Upper lobe of left lung (tissue), 6 donors: ENCODE data around the gene CDCA8. TPM values are rescaled to one million over a fixed set of nuclear protein-coding genes. Genes with fewer than 3 reads are reported as not detected.

Source experiments
- ATAC-seq, 2 donors: fragments of 200-7000 bp; cut with Tn5 transposase; one replicate each; pipeline ENCODE4 v1.9.1; 2022; ENCODE audit warnings: mild to moderate bottlenecking in 2 of 2, moderate library complexity in 2 of 2; ENCODE audit not compliant: low FRiP score in 2 of 2
- DNase-seq, 2 donors: peaks; one replicate each; pipeline ENCODE4 v3.0.0-alpha.2; 2019 to 2020
- H3K27ac ChIP-seq, 4 donors: fragments of 200-600 bp; sonication (generic); one replicate each; pipeline ENCODE4 v1.5.1; 2016 to 2019
- H3K27me3 ChIP-seq, 4 donors: fragments of 200-600 bp; sonication (generic); one replicate each; pipeline ENCODE4 v1.5.1; 2017 to 2019
- H3K36me3 ChIP-seq, 4 donors: fragments of 200-600 bp; sonication (generic); one replicate each; pipeline ENCODE4 v1.5.1; 2016 to 2019
- H3K4me1 ChIP-seq, 4 donors: fragments of 200-600 bp; sonication (generic); one replicate each; pipeline ENCODE4 v1.5.1; 2018 to 2019
- H3K4me3 ChIP-seq, 4 donors: fragments of 200-600 bp; sonication (generic); one replicate each; pipeline ENCODE4 v1.5.1; 2017 to 2019; ENCODE audit warnings: mild to moderate bottlenecking in 2 of 4, moderate library complexity in 1 of 4
- H3K9me3 ChIP-seq, 4 donors: fragments of 200-600 bp; sonication (generic); one replicate each; pipeline ENCODE4 v1.5.1; 2018 to 2019
- EP300 ChIP-seq, 4 donors: sonication (generic); formaldehyde crosslinking; IDR thresholded peaks; one replicate each; pipeline ENCODE4 v1.5.1; 2017; ENCODE audit warnings: antibody characterized with exemption in 4 of 4, control low read depth in 2 of 4
- POLR2A ChIP-seq, 4 donors: fragments of 450-650 bp; IDR thresholded peaks; one replicate each; pipeline ENCODE4 v1.5.1; 2016 to 2017; ENCODE audit warnings: antibody characterized with exemption in 4 of 4, mild to moderate bottlenecking in 2 of 4
- POLR2AphosphoS5 ChIP-seq, 2 donors: sonication (generic); formaldehyde crosslinking; IDR thresholded peaks; one replicate each; pipeline ENCODE4 v1.5.1; 2017; ENCODE audit warnings: antibody characterized with exemption in 2 of 2
- WGBS, 2 donors: methylation state at CpG; one replicate each; pipeline ENCODE4 v1.1.5; 2017 to 2018; 5-methylcytosine and 5-hydroxymethylcytosine counted together
- total RNA-seq, 6 donors: library from RNA; depleted of rRNA in 4 of 6; stranded (reverse); fragments of >200 nt in 4 of 6; gene quantifications; one replicate each; pipeline versions ENCODE4 v1.1.0 to v1.2.1, GENCODE V29; 2016 to 2021
- TF ChIP-seq, protein P1 (sequence below), 6 experiments: fragments of 450-650 bp in 4 of 6; fragments of 200-600 bp in 2 of 6; sonication (generic) in 2 of 6; IDR thresholded peaks; one replicate each; pipeline ENCODE4 v1.5.1; 2016 to 2019; ENCODE audit warnings: antibody characterized with exemption in 6 of 6
- donor health status: DM: no; HTN: no; CAD: no; lungs with moderate emphysema.
- donor health status: DM: no; HTN: yes; CAD: no; lungs with severe emphysema.

CDCA8 gene
- total RNA-seq, 6 donors from 2014 or later, result 0.89 to 2.0 (median 1.5) TPM; not detected in 1

DNA sequence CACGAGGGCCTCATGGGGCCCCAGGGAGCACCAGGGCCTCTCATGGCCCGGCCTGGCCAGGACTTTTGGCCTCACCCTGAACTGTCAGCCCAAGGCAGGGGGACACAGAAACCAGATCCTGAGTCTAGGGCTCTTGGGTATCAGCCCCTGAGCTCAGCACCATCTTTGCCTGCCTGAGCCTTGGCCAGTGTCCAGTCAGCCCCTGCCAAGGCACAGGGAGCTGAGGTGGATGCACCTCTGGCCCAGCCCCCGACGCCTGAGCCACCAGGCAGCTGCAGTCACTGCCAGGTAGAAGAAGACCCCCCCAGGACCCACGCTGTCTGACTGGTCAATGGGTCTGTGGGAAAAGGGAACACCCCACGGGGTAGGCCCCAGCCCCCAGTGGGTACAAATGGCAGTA, 25.3 kb downstream of the CDCA8 start:
- ATAC-seq (no peak), DNase-seq (peak in 1 of 2 donors; percentile 38)
- no peaks in the 10 kb centered on the region for H3K36me3 ChIP-seq
- no peak for TF ChIP-seq POLR2A (IDR thresholded peaks at IDR 0.05)
- no peak for TF ChIP-seq POLR2AphosphoS5 (IDR thresholded peaks at IDR 0.05)
- TF ChIP-seq, protein P1, sequence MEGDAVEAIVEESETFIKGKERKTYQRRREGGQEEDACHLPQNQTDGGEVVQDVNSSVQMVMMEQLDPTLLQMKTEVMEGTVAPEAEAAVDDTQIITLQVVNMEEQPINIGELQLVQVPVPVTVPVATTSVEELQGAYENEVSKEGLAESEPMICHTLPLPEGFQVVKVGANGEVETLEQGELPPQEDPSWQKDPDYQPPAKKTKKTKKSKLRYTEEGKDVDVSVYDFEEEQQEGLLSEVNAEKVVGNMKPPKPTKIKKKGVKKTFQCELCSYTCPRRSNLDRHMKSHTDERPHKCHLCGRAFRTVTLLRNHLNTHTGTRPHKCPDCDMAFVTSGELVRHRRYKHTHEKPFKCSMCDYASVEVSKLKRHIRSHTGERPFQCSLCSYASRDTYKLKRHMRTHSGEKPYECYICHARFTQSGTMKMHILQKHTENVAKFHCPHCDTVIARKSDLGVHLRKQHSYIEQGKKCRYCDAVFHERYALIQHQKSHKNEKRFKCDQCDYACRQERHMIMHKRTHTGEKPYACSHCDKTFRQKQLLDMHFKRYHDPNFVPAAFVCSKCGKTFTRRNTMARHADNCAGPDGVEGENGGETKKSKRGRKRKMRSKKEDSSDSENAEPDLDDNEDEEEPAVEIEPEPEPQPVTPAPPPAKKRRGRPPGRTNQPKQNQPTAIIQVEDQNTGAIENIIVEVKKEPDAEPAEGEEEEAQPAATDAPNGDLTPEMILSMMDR (IDR thresholded peaks at IDR 0.05), result no peak
- TF ChIP-seq EP300 (IDR thresholded peaks at IDR 0.05), result no peak
- H3K27me3 ChIP-seq, result no peaks in the 10 kb centered on the region
- H3K4me1 ChIP-seq, result no peaks in the 10 kb centered on the region
- no peak overlapping the region for H3K4me3 ChIP-seq
- H3K27ac ChIP-seq, result no peak overlapping the region
- 78% methylated on average over 6 of the region's 6 CpGs; no CpG with 5 or more reads in 1 of the 2 donors for WGBS, 2 donors
- H3K9me3 ChIP-seq, result no peaks in the 10 kb centered on the region

DNA sequence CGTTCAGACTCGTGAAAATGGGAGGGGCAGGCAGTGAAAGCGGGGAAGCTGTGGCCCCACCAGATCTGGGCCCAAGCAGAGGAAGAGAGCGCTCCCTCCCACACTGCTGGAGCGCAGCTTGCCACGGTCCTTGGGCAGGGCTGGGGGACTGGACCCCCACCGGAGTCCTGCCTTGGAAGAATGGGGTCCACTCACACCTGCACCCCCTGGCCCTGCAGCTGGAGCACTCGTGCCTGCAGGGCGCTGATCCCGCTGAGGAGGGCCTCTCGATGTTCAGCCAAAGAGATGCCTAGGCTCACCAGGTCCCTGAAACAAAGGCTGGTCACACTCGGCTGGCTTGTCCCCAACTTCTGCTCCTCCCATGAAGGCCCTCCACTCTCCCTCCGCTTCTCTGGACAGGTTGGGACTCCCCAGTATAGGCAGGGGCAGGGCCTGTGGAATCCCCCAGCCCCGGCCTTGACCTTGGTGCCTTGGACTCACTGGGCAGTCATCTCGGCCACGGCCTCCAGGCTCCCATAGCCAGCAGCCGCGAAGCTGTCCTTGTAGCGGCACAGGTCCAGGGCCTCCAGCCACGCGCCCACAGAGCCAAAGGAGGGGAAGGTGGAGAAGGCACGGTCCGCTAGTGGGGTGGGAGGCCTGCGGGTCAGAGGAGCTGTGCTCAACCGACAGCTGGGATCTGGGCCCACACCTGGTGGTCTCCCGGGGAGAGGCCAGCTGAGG, 26.0 kb downstream of the CDCA8 start:
- TF ChIP-seq, protein P1 (IDR thresholded peaks at IDR 0.05), result no peak
- TF ChIP-seq POLR2AphosphoS5 (IDR thresholded peaks at IDR 0.05), result no peak
- TF ChIP-seq POLR2A (IDR thresholded peaks at IDR 0.05), result no peak
- no peak for TF ChIP-seq EP300 (IDR thresholded peaks at IDR 0.05)
- Histone ChIP-seq H3K9me3 (no peaks in the 10 kb centered on the region), H3K4me1 (no peaks in the 10 kb centered on the region), H3K27ac (no peak overlapping the region), H3K4me3 (no peak overlapping the region), H3K36me3 (no peaks in the 10 kb centered on the region), H3K27me3 (no peaks in the 10 kb centered on the region)
- ATAC-seq (no peak), DNase-seq (peak in 1 of 2 donors; percentile 69)
- 59 to 87% methylated on average over 3 to 18 of the region's 26 CpGs for WGBS, 2 donors

DNA sequence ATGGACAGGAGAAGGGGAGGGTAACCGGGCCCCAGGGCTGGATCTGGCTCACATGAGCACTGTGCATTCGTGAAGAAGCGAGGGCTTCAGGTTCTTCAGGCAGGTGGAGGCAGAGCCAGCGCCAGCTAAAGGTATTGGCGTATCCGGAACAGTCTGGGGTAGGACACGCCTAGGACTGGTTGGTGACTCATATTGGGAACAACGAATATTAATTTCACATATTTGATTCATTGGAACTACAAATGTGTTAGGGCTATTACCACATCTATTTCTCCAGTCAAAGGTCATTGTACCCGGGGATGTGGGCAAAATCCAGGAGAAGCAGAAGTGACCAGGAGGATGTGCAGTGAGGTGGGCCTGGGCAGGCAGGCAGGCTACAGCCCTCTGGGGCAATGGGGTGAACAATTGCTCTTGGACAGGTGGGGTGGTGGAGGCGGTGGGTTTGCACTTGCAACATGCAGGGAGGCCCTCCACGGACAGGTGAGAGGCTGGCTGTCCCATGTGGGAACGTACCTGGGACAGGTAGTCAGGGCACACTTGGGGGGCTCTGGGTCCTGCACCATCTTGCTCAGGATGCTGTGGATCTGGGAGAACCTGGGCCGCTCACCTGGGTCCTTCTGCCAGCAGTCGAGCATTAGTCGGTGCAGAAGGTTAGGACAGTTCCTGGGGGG, 26.7 kb downstream of the CDCA8 start:
- no peak overlapping the region for H3K27ac ChIP-seq
- H3K27me3 ChIP-seq, result no peaks in the 10 kb centered on the region
- H3K9me3 ChIP-seq, result no peaks in the 10 kb centered on the region
- no peaks in the 10 kb centered on the region for H3K36me3 ChIP-seq
- H3K4me3 ChIP-seq, result no peak overlapping the region
- 84 to 91% methylated on average over 14 to 15 of the region's 15 CpGs for WGBS, 2 donors
- DNase-seq, result peak in 1 of 2 donors; percentile 22
- no peaks in the 10 kb centered on the region for H3K4me1 ChIP-seq
- TF ChIP-seq POLR2AphosphoS5 (IDR thresholded peaks at IDR 0.05) (no peak), POLR2A (IDR thresholded peaks at IDR 0.05) (no peak), EP300 (IDR thresholded peaks at IDR 0.05) (no peak)
- TF ChIP-seq, protein P1 (IDR thresholded peaks at IDR 0.05), result no peak
- no peak for ATAC-seq

DNA sequence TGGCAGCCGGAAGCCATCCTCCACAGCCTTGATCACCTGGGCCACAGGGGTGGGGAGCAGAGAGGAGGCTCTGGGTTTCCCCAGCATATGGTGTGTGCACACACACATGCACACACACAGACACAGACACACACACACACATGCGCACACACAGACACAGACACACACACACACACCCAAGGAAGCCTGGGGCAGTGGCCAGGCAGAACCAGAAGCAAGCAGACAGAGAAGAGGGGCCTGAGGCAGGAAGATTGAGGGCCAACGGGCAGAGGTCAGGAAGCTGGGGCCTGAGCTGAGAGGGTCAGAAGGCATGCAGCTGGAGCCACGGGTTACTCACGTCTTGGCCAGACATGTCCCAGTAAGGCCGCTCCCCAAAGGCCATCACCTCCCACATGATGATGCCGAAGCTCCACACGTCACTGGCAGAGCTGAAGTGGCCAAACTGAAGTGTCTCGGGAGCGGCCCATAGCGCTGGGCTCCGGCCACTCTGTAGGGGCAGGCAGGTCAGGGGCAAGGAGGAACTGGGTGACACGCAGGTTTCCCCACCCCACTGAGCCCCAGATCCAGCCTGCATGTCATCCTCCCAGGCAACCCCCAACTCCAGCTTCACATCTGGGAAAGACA, 27.4 kb downstream of the CDCA8 start:
- ATAC-seq, result no peak

More for the DNA sequence above, 27.4 kb downstream of the CDCA8 start:
- Histone ChIP-seq H3K36me3 (no peaks in the 10 kb centered on the region), H3K4me3 (no peak overlapping the region), H3K27me3 (no peaks in the 10 kb centered on the region), H3K27ac (no peak overlapping the region), H3K9me3 (no peaks in the 10 kb centered on the region), H3K4me1 (no peaks in the 10 kb centered on the region)
- peak in 1 of 2 donors; percentile 62 for DNase-seq
- no peak for TF ChIP-seq EP300 (IDR thresholded peaks at IDR 0.05)
- no peak for TF ChIP-seq POLR2A (IDR thresholded peaks at IDR 0.05)
- 69 to 77% methylated on average over 3 to 13 of the region's 13 CpGs for WGBS, 2 donors
